Measurements from ENCODE around the gene PLPP4.
A peak's percentile ranks its signal among the peaks of the same experiment; 100 is the strongest.

The PLPP4 gene

DNA sequence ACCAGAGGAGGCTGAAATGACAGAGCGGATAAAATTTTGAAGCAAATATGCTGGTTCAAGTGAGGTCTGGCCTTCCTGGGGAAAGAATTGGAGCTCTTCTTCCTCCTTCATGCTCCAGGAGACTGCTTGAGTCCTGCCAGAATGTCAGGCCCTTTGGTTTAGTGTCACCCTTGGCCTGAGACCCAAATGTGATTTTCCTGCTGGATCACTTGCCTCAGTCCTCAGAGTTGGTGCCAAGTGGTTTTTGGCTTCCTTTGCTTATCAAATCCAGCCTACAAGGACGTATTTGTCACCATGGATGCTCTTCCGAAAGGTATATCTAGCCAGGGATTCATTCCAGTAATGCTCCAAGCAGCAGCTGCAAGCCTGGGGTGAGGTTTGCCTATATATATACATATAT, 118.4 kb downstream of the PLPP4 start:
- DNase-seq (ENCODE audit: low read depth in 2 of 2), result no peak

DNA sequence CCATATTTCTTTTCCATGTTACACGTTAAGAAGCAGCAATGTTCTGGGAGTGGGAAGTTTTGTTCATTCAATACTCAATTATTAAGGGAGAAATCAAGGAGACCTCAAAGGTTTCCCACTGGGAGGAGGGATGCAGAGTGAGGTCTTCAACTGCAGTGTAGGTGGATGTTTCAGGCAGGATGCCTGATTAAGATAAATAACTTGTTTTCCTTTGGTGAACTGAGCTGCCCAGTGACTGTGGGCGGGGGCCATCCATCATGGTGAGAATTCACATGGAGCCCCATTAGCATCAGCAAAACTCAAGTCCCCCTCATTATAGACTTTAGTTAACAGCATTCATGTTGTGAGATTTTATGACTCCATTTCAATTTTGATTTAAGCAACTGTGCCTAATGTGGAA, 121.1 kb downstream of the PLPP4 start:
- DNase-seq (ENCODE audit: low read depth in 2 of 2), result no peak

DNA sequence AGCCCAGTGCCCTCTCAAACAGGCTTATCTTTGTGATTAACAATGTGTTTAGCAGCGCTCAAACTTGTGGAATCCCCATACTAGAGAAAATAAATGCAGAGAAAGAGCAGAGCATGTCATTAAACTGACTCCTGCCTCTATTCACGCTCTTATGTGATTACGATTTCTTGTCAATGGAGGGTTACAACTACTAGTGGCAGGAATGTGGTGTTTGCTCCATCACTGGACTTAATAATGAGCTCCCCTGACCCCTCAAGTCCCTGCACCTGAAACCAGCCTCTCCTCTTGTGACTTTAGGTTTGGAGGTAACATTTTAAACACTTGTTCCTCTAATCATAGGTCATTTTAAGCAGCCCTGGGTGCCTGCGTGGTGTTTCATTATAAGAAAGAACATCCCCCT, 121.9 kb downstream of the PLPP4 start:
- no peak for DNase-seq (ENCODE audit: low read depth in 2 of 2)

DNA sequence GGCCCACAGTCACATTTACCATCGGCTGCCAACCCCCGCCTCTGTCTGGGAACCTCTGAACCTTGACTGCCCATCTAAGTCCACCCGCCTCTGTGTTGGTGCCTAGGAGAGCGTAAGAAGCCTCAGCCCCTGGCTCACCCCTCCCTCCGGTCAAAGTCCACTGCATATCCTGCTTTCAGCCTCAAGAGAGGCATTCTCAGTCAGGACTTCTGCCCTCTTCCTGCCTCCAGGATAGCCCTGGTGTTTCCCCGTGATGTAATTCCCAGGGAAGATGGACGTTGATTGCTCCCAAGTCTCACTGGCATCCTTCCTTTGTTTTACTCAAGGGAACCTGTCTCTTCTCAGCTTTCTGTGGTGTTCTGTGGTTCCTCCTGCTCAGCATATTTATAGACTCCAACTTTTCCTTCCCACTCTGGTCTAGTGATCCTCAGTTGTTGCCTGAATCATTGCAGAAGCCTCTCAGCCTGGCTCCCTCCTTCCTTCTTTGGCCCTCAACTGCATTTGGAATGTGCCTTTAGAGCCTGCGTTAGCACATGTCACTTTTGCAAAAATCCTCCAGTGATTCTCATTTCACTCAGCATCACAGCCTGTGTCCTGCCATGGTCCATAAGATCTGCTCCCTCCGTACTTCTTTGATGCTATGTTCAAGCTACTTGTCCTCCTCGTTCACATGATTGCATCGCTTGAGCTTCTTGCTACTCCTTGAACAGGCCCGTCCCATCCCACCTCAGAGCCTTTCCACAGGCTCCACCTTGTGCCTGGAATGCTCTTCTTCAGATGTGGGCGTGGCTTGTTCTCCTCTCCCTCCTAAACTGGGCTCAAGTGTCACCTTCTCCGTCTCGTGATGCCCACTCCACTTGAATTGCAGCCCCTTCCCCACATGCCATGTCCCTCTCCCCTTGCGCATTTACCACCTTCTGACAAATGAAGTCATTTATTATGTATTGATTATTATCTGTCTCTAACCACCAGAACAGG, 124.2 kb downstream of the PLPP4 start:
- DNase-seq (ENCODE audit: low read depth in 2 of 2), result no peak

DNA sequence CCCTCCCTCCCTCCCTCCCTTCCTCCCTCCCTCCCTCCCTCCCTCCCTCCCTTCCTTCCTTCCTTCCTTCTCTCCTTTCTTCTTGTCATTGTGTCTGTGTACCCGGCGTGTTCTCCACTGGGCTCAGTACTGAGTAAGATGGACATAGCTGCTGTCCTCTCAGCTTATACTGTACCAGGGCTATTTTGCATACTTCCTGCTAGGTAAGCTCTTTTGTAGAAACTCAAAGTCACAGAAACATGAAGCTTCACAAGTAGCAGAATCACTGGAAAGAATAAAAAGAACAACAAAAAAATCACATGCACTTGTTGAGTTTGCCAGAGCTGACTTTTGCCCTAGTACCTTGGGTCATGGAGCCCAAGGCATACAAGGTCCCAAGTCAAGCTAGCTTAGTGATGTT, 125.7 kb downstream of the PLPP4 start:
- no peak for DNase-seq (ENCODE audit: low read depth in 2 of 2)

DNA sequence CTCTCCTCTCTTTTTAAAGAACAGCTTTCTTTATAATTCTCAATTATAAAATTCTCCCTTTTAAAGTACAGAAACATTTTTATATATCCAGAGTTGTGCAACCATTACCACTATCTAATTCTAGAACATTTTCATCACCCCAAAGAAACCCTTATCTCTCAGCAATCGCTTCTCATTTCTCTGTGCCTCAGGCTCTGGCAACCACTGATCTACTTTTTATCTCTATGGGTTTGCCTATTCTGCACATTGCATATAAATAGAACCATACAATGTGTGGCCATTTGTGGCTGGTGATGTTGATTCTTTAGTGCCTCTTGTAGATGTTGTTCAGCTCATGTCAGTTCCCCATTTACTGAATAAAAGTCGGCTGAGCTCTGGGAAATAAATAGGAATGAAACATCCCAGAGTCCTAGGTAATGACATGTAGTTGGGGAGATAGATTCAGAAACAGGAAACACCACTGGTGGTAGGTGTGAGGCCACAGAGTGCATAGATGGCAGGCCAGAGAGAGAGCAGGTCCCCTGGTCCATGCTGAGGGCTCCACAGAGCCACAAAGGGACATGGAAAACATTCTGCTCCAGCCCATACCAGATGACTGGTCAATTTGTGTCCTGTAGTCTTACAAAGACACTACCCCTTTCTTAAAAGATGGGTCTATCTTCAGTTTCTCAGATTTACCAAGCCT, 126.5 kb downstream of the PLPP4 start:
- DNase-seq (ENCODE audit: low read depth in 2 of 2), result no peak

DNA sequence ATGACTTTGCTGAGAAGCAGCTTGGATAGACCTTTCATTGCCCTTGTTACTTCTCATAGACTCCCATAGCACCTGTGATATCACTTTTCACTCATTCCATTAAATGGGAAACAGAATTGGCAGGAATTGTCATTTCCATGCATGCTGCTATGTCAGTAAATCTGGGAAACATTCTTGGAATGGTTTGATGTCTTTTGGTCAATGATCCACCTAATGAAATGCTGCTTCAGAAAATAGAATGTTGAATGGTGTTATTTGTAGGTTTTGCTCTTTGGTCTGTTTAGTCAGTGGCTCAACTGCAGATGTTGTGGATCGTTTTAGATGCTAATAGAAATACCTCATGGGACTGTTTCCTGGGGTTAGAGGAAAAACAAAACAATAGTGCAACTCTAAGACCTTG, 127.8 kb downstream of the PLPP4 start:
- DNase-seq (ENCODE audit: low read depth in 2 of 2), result no peak

DNA sequence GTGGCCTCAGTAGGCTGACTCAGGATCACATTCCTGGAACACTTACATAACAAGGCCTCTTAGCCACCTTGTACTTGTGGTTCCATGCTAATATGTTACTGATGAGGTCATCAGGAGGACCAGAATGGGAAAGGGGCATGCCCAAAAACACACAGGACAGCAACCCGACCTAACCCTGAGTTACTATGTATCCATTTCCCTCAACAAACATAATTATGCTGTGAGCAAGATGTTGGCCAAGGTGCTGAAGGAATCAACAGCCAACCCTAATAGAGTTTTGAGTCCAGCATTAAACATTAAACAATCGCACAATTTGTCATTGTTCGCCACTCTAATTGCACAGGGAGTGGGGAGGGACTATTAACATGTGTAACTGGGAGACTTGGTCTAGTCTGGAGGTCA, 129.4 kb downstream of the PLPP4 start:
- no peak for DNase-seq (ENCODE audit: low read depth in 2 of 2)

DNA sequence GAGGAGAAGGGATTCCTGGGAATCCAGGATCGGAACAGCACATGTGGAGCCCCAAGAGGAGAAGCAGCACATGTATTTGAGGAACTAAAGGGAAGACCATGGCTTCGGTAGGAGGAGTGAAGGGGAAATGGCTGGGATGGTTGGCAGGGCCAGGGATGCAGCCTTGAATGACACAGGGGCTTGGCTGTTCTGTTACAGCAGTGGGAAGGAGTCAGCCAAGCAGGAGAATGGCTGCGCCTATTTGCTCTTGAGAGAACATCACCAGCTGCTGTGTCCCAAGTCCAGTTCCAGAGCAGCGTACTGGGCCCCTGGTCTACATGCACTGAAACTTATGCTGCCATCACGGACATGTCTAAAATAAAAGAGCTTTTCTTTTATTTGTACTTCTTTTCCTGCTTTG, 130.0 kb downstream of the PLPP4 start:
- DNase-seq (ENCODE audit: low read depth in 2 of 2), result no peak

DNA sequence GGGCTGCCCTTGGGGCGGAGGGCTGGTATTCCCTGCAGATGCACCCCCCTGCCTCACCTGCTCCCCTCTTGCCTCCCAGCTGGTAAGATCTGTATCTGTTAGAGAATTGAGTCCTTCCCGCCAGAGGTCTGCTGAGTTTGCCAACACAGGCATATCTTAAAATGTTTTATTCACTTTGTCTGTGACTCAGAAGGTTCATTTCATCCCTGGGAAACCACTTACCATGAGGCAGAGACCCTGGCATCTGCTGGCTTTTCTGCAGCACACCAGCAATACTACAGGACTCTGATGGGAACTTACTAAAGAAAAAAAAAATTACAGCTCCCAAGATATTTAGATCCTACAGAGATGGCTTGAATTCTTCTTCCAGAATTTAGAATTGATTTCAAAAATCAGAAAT, 131.3 kb downstream of the PLPP4 start:
- no peak for DNase-seq (ENCODE audit: low read depth in 2 of 2)

DNA sequence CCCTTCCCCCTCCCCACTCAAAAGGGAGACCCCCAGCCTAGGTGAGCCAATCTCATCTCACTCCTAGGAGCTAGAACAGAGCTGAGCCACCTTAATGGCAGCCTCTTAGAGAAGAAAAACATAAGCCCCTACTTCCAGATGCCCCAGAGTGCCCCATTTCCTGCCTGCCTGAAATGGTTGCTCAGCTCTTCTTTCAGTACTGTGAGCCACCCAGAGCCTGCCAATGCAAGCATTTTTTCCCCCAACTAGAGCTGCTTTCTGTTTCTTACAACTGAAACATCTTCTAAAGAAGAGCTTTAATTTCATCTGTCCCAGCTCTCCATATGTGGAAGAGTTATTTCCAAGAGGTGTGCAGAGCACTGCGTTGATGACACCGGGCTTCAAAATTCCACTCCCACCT, 136.7 kb downstream of the PLPP4 start:
- no peak for DNase-seq (ENCODE audit: low read depth in 2 of 2)

DNA sequence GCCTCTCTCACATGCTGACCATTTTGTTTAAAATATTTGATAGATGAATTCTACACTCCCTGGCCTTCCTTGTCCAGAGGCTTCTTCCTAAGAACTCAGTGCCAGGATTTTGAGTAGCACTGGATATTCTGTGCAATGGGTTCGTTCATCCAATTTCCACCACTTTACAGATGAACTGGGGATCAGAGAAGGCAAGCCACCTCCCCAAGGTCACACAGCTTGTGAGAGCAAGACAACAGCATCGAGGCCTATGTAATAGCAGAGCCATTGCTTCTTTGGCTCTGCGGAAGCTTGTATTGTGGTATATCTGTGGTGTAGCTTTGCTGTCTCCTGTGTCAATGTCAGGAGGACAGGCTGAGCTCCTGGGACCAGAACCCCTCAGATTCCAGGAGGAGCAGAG, 140.9 kb downstream of the PLPP4 start:
- no peak for DNase-seq (ENCODE audit: low read depth in 2 of 2)

DNA sequence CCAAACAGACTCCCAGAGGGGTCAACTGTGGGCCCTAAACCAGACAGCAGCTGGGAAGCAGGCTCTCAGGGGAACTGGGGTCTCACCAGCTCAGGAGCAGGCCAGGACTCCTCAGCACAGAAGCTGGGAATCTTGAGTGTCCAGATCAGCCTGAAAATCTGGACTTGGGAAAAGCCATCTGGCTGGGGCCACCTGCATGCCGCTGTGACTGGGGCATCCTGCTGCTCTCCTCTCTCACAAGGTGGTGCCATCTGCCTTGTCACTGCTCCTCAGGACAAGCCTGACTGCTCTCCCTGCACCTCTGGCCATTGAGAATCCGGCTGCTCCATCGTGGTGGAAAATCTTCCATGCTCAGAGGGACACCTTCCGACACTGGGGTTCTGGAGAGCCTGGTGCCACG, 141.4 kb downstream of the PLPP4 start:
- no peak for DNase-seq (ENCODE audit: low read depth in 2 of 2)

DNA sequence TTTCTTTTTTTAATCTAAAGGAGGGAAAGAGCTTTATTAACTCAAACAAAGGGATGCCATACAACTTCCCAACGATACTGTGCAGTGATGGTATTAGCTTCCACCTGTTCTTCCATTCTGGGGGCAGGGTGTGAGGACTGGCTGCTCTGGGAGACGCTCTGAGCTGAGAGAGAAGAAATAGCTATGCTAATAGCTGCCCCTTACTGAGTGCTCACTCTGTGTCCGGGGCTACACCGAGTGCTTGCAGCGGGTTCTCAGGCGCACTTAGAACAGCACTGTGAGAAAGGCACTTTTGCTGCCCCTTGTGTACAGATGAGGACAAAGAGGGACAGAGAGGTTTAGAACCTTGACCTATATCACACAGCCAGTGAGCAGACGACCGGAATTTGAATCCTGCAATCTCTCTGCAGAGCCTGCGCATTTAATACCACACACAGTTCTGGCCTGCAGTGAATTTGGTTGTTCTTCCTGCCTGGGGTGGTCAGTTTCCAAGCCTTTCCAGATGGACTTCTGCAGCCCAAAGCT, 142.2 kb downstream of the PLPP4 start:
- no peak for DNase-seq (ENCODE audit: low read depth in 2 of 2)

DNA sequence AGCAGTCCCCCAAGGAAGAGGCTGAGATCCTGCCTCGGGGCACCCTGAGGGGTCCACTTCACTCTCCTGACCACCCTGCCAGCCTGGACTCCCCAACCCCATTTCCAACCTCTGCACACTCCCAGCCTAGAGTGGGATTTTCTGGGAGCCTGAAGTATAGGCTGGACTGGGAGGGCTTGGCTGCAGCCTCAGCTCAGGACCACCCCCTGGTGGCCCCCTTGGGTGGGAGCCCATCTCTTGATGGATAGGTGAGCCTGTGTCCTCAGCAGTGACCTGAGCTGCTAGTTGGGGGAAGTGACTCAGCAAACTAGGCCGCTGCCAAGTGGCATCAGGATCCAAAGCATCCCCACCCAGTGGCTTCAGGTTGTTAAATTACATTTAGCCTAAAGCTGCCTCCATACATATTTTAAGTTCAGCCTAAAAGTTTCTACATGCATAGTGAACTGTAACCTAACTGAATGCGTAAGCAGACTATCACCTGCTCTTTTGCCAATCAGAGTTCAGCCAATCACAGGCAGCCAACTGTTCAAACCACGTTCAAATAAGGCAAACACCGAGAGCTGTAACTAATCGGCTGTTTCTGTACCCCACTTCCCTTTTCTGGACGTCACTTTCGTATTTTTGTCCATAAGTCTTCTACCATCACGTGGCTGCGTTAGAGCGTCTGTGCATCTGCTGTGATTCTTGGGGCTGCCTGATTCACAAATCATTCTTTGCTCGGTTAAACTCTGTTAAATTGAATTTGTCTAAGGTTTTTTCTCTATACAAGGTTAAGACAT, 144.0 kb downstream of the PLPP4 start:
- no peak for DNase-seq (ENCODE audit: low read depth in 2 of 2)

DNA sequence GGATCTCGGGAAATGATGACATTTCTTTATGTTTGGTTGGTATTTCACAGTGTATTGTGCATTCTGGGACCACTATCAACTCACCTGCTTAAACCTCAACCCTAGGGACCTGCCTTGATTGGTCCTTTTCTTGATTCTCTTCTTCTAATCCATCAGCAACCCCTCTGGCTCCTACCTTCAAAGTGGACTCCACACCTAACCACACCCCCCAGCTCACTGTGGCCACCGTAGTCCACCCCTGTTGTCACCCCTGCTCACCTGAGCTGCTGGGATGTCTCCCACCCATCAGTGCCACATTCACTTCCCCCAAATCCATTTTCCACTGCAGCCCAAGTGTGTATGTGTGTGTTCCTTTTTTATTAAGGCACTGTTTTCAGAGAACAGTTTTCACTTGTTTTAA, 145.0 kb downstream of the PLPP4 start:
- DNase-seq (ENCODE audit: low read depth in 2 of 2), result no peak

DNA sequence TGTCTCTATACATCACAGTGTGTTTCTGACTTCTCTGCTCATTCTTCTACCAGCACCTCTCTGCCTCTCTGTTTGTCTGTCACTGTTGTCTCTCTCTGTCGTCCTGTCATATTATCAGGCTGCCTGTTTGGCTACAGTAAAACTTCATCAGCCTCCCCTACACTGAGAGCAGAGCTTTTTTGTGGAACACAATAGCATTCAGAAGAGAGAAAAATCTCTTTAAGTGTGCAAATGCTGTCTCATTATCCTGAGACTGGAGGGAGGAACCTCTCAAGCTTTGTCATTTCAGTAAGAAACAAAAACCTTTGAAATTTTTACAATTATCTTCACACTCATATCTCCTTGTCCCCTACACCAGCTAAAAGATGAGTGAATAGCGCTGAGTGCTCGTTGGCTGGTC, 148.4 kb downstream of the PLPP4 start:
- DNase-seq (ENCODE audit: low read depth in 2 of 2), result no peak

DNA sequence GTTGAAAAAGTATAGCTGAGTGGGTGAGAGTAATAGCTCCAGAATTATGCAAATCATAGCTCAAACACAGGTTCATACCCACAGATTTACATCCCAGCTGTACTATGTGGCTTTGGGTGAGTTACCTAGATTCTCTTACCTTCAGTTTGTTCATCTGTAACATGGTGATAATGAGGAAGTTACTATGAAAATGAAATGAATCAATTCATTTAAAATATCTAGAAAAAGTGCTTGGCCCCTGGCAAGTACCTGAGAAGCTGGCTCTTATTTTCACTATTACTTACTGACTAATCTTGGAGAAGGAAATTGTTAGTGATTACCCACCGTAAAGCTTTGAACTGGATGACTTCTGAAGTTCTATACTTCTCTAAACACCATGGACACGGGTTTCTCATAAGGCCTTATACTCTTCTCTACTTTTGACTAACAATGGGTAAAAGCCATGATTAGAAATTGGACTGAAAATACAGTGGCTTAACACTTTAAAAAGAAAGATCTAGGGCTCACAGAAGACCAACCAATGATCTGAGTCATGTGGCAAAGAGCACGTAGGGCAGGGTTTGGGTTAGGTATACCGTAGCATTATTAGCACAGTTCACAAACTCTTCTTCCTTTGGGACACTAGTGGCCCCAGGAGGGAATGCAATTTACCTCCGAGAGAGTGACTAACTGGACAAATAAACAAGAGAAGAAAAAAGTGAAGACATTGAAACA, 149.2 kb downstream of the PLPP4 start:
- DNase-seq (ENCODE audit: low read depth in 2 of 2), result no peak

DNA sequence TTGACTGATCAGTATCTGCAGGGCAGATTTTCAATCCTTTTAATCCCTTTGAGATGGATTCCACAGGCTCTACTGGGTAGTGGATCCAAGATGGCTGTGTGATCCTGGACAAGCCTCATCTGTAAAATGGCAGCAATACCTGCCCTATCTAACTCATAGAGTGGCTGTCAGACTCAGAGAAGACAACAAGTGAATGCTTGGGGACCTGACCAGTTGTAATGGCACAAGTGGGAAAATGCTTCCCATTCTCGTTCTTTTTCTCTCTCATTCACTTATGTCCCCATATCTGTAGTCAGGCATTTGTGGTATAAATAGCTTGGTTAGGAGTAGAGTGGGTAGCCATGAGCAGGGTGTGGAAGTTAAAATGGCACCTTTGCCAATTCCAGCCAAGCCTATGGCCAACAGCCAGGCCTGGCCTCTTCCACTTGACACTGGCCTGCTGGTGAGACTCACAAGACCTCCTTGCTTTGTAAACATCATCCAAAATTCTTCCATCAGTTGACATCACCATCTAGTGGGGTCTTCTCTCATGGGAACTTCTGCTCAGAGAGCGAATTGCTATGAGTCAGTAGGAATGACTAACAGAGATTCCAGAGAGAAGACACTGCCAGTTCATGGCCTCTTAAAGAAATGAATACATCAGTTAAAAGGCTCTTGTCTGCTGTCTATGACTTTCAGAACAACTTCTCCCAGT, 150.1 kb downstream of the PLPP4 start:
- DNase-seq (ENCODE audit: low read depth in 2 of 2), result peak; percentile 25 to 29

DNA sequence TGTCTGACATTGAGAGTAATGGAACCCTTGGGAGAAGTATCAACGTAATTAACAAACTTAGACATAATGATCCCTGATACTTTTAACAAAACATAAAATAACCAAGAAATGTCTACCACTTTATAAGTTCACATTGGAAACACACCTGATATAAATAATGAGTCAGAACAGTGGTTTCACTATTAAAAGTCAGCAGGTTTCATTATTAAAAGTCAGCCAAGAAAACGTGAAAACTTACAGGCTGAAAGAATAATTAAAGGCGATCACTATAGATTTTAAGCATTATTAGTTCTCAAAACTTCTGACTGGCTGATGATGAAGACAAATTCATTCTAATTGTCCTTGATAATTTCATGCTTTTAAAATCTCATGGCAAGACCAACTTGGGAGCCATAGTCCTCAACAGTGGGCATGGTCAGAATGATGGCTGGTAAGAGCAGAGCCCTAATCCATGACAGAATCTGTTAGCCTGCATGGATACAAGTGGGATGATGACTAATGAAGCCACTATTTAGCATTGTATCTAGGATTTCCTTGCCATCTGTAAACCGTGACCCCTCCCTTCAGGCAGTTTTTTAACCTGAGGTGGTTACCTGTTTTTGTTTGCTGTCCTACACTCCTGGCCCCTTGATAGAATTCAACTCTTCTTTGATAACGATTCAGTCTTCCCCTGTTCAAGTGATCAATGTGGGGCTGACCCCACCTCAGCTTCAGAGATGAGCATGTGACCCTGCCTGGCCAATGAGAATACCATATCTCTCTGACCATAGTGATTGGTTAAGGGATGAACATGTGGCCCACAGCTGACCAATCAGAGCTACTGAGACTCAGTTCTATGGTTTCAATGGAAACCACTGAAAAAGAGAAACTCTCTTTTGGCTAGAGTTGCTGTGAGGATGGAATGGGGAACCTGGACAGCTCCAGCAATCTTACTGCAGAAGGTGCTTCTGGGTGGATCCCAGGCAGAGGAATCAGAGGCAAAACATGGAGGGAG, 151.0 kb downstream of the PLPP4 start:
- DNase-seq (ENCODE audit: low read depth in 2 of 2), result no peak
